ENCODE results near the gene FLVCR2.
A peak's percentile ranks its signal among the peaks of the same experiment; 100 is the strongest.

FLVCR2 gene

DNA sequence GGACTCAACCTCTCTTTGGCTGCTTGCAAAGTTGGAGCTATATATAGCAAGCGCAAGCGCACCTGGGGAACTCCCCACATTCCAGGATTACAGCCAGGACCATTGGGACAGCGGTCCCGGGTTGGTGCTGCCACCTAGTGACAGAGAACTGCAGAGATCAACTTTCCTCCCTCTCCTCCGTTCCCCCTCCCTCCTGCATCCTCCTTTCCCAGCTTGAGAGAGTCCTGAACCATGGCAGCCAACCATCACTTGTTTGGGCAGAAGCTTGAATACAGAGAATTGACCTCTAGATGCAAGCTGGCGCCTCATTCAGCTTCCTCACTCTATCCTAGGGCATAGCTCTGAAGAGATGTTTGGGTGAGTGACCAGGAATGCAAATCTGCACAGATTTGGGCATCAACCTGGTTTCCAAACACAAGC, 17.4 kb upstream of the FLVCR2 start:
- peak; percentile 61 for DNase-seq (ENCODE audit: extremely low spot score)
- POLR2A ChIA-PET = interaction anchor here (0.9 kb wide), 1 partner anchor 20 kb away, joined by 4 read pairs; no protein-coding TSS in a partner anchor
- TF ChIP-seq, protein P1, sequence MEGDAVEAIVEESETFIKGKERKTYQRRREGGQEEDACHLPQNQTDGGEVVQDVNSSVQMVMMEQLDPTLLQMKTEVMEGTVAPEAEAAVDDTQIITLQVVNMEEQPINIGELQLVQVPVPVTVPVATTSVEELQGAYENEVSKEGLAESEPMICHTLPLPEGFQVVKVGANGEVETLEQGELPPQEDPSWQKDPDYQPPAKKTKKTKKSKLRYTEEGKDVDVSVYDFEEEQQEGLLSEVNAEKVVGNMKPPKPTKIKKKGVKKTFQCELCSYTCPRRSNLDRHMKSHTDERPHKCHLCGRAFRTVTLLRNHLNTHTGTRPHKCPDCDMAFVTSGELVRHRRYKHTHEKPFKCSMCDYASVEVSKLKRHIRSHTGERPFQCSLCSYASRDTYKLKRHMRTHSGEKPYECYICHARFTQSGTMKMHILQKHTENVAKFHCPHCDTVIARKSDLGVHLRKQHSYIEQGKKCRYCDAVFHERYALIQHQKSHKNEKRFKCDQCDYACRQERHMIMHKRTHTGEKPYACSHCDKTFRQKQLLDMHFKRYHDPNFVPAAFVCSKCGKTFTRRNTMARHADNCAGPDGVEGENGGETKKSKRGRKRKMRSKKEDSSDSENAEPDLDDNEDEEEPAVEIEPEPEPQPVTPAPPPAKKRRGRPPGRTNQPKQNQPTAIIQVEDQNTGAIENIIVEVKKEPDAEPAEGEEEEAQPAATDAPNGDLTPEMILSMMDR (IDR thresholded peaks at IDR 0.05; ENCODE audit: control extremely low read depth, extremely low read depth, low read depth, missing control alignments) = peak; percentile 76
- CTCF ChIA-PET = interaction anchor here (0.7 to 5.6 kb wide), 51 partner anchors 11 to 700 kb away, joined by 3 to 127 read pairs (median 4); partner anchors contain the start of genes BATF, ERG28, FLVCR2 and TTLL5

DNA sequence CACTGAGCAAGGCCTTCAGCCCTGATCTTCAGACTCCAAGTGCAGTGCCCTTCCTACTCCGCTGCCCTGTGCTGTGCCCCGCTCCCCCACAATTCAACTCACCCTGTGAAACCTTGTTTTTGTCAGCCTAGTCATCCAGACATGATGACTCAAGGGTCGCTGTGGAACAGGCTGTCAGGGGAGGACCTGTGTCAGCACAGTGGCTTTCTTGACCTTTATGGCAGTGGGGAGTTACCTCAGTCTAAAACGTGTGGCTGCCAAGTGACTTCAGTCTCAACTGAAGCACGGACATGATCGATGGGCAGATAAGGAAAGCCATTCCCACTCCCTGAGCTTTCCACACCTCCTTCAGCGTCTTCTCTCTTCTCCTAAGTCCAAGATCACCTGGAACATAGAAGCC, 16.3 kb upstream of the FLVCR2 start:
- ChIA-PET CTCF (interaction anchor here (0.7 to 5.6 kb wide), 25 partner anchors 12 to 701 kb away, joined by 3 to 127 read pairs (median 5); partner anchors contain the start of genes BATF, ERG28, FLVCR2 and TTLL5), POLR2A (interaction anchor here (0.9 kb wide), 1 partner anchor 21 kb away, joined by 4 read pairs; no protein-coding TSS in a partner anchor)
- TF ChIP-seq, protein P1 (IDR thresholded peaks at IDR 0.05; ENCODE audit: control extremely low read depth, extremely low read depth, low read depth, missing control alignments) = no peak

DNA sequence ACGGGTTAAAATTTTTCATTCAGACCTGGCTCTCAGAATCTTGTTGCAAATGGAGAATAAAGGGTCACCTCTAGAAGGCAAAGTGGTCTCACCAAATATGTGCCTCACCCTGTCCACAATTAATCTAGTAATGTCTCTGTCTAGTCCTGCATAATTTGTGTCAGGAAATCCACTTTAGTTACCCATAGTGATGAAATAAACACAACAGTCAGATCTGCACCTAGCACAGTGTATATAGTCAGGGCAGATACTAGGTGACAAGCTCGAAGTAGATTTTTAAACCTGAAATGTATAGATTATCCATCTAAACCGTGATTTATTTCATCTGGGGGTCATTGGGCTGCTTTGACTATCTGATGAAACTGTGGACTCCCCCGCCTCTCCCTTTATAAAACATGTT, 15.9 kb upstream of the FLVCR2 start:
- TF ChIP-seq, protein P1 (IDR thresholded peaks at IDR 0.05; ENCODE audit: control extremely low read depth, extremely low read depth, low read depth, missing control alignments) = no peak
- ChIA-PET POLR2A (no interaction called here), CTCF (interaction anchor here (0.7 to 5.6 kb wide), 12 partner anchors 11 to 254 kb away, joined by 3 to 127 read pairs (median 8); partner anchors contain the start of genes BATF, ERG28, FLVCR2 and TTLL5)
- no peak for DNase-seq (ENCODE audit: extremely low spot score)

More for the DNA sequence above, 16.3 kb upstream of the FLVCR2 start:
- DNase-seq (ENCODE audit: extremely low spot score) = no peak

DNA sequence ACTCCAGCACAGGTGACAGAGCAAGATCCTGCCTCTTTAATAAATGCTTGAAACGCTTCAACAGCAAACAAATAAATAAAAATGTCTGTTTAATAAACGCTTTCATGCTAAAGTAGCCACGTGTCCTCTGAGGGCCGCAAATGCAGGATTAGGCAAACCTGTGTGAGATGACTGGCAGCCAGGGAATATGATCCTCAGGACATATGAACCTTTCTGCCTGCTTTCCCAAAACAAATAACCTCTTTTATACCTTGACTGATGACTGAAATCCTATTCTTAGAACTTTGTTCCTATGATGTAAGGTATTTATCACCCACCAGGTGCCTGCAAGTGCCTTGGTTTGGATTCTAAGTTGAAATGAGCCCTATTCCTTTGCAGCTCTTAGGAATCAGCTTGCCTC, 14.5 kb upstream of the FLVCR2 start:
- CTCF ChIA-PET = interaction anchor here (1.2 to 5.6 kb wide), 6 partner anchors 10 to 90 kb away, joined by 5 to 127 read pairs (median 44); partner anchors contain the start of genes BATF and FLVCR2
- POLR2A ChIA-PET = no interaction called here
- TF ChIP-seq, protein P1 (IDR thresholded peaks at IDR 0.05; ENCODE audit: control extremely low read depth, extremely low read depth, low read depth, missing control alignments) = no peak
- DNase-seq (ENCODE audit: extremely low spot score) = no peak

DNA sequence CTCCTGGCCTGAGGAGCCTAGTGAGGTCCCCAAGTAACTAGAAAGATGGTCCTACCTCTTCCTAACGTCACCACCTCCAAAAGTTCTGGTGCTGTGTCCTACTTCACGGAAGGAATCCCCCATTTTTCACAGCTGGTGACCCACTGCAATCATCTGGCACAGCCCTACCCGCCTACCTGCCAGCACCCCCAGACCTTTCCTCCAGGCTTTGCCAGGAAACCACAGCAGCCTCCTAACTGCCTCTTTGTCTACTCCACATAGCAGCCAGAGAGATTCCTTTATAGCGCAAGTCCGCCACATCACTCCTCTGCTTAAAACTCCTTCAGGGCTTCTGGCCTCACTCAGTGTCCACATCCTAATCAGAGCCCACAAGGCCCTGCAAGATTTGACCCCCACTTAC, 13.4 kb upstream of the FLVCR2 start:
- no peak for DNase-seq (ENCODE audit: extremely low spot score)
- TF ChIP-seq, protein P1 (IDR thresholded peaks at IDR 0.05; ENCODE audit: control extremely low read depth, extremely low read depth, low read depth, missing control alignments) = no peak
- POLR2A ChIA-PET = no interaction called here
- CTCF ChIA-PET = no interaction called here

DNA sequence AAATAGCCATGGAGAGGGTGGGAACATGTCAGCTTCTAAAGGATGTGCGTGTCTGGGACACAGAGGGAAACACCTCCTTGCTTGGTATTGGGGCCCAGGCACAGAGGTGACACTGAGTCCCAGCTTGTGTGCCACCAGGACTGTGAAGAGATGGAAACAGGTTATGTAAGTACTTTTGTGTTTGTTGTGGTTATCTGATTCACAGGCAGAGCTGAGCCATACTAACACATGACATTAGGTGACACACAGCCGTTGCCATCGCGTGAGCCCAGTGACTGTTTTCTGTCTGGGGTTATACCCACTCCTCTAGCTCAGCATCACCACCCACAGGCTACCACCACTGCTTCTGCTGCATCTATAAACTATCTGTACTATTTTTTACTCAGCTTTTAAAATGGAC, 12.1 kb upstream of the FLVCR2 start:
- no peak for DNase-seq (ENCODE audit: extremely low spot score)
- POLR2A ChIA-PET = no interaction called here
- TF ChIP-seq, protein P1 (IDR thresholded peaks at IDR 0.05; ENCODE audit: control extremely low read depth, extremely low read depth, low read depth, missing control alignments) = no peak
- CTCF ChIA-PET = interaction anchor here (0.9 to 2.2 kb wide), 6 partner anchors 10 to 112 kb away, joined by 3 to 24 read pairs (median 4); partner anchors contain the start of genes ERG28 and FLVCR2
